Bronchial smooth muscle cell (primary cell): ENCODE data around the gene RALBP1. TPM values are rescaled to one million over a fixed set of nuclear protein-coding genes. Genes with fewer than 3 reads are reported as not detected.

Source experiments
- total RNA-seq: library from RNA; depleted of rRNA; stranded (reverse); fragments of >200 nt; gene quantifications from 2 replicates; pipeline ENCODE4 v1.2.1, GENCODE V29; 2014

Gene RALBP1
- 55.6 and 58.2 TPM in 2 replicates for total RNA-seq

DNA sequence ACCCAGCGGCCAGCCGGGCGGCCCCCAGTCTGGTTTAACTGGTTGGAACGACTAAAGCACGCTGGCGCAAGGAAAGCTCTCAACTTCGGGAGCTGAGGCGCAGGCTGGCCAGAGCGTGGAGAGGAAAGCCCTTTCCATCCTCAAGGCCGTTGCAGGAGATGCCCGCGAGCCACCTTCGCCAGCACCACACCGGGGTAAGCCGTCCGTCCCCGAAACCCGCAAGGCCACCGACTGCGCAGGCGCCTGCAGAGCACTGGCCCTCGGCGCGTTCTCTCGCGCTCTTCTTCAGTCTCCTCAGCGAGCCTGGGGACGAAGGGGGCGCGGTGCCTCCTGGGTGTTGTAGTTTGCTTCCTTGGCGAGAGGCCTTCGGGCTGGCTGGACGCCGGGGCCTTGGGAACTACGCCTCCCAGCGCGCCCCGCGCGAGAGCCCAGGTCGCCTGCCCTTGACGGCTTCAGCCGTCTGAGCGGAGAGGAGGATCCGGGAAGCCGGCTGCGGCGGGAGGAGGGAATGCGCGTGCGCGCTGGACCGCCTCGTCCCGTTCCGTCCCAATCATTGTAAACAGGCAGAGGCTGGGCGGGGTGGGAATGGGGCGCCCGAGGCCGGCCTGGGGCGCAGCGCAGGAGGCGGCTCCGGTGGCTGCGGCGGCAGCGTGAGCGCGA lies at the start of gene RALBP1:
Gene RALBP1 (plus strand): TSS at position 531 of the 660 bp plus-strand sequence. CDS start 37,533 bp downstream, outside the sequence.

Other genes with a start within 250 kb of the RALBP1 start
- 208 and 471 TPM in 2 replicates for gene TWSG1, start 140.7 kb upstream of the RALBP1 start, total RNA-seq
- gene PPP4R1, start 139.0 kb downstream of the RALBP1 start, total RNA-seq = 69.2 and 133 TPM in 2 replicates
- gene RAB31, start 232.8 kb downstream of the RALBP1 start, total RNA-seq = 28.8 and 58.2 TPM in 2 replicates